Esophagus squamous epithelium (tissue), 4 donors: ENCODE data around the gene FCHSD1.

ENCODE experiments used
- POLR2A ChIP-seq, 4 donors: fragments of 450-650 bp; IDR thresholded peaks; one replicate each; pipeline ENCODE4 v1.6.1; 2017; ENCODE audit warnings: antibody characterized with exemption in 4 of 4, mild to moderate bottlenecking in 4 of 4, moderate library complexity in 3 of 4
- TF ChIP-seq, protein P1 (sequence below), 6 experiments: fragments of 450-650 bp in 4 of 6; fragments of 200-600 bp in 2 of 6; sonication (generic) in 2 of 6; IDR thresholded peaks; one replicate each; pipeline ENCODE4 v1.5.1; 2016 to 2019; ENCODE audit warnings: antibody characterized with exemption in 6 of 6, mild to moderate bottlenecking in 4 of 6, moderate library complexity in 4 of 6

DNA sequence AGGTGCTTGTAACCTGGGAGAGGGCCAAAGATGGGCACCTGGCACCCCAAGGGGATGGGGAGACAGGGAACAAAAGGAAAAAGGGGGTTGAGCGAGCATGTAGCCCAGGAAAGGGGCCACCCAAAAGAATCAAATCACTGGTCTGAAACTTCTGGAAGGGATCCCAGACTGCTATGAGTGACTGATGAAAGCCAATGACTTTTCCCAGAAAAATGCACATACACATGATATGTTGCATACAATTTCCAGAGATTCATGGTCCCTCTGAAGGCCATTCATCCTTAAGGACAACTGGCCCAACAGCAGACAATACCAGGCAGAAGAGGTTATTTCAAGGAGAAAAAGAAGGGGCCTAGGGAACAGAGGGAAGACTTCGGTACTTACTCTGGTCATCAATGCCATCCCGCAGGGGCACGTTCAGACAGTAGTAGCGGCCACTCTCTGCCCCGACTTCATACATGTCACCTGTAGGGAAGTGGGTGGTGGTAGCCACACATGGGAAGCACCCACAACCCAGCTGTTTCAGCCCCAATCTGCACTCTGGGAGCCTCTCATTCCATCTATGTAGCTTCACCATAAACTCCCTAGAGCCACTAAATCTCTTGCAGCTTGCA, 22.9 kb downstream of the FCHSD1 start:
- TF ChIP-seq, protein P1, sequence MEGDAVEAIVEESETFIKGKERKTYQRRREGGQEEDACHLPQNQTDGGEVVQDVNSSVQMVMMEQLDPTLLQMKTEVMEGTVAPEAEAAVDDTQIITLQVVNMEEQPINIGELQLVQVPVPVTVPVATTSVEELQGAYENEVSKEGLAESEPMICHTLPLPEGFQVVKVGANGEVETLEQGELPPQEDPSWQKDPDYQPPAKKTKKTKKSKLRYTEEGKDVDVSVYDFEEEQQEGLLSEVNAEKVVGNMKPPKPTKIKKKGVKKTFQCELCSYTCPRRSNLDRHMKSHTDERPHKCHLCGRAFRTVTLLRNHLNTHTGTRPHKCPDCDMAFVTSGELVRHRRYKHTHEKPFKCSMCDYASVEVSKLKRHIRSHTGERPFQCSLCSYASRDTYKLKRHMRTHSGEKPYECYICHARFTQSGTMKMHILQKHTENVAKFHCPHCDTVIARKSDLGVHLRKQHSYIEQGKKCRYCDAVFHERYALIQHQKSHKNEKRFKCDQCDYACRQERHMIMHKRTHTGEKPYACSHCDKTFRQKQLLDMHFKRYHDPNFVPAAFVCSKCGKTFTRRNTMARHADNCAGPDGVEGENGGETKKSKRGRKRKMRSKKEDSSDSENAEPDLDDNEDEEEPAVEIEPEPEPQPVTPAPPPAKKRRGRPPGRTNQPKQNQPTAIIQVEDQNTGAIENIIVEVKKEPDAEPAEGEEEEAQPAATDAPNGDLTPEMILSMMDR (IDR thresholded peaks at IDR 0.05) = no peak
- TF ChIP-seq POLR2A (IDR thresholded peaks at IDR 0.05) = no peak
